Activated CD8-positive, alpha-beta T cell treated with anti-CD3 and anti-CD28 coated beads for 36 hours (primary cell): ENCODE results near the gene CCDC86. TPM values are rescaled to one million over a fixed set of nuclear protein-coding genes. Genes with fewer than 3 reads are reported as not detected.

Experiments
- ATAC-seq: fragments of 200-7000 bp; cut with Tn5 transposase; one replicate; pipeline ENCODE4 v1.10.0; 2021; ENCODE audit warnings: mild to moderate bottlenecking, moderate library complexity
- CTCF ChIA-PET: fragments of 350-600 bp; sonication (Branson Sonifier 250); formaldehyde crosslinking; loops from one replicate; lab custom pipeline; 2021; ENCODE audit warnings: antibody characterized with exemption; lab: Charles Lee
- POLR2A ChIA-PET: fragments of 350-600 bp; sonication (Branson Sonifier 250); formaldehyde crosslinking; loops from one replicate; lab custom pipeline; 2021; ENCODE audit warnings: antibody characterized with exemption; lab: Charles Lee
- DNase-seq: peaks from one replicate; pipeline ENCODE4 v3.0.0-alpha.2; 2020
- H3K27ac Mint-ChIP-seq: one replicate; pipeline ENCODE4 v1.8.0; 2021; ENCODE audit warnings: mild to moderate bottlenecking, mixed read lengths
- H3K27me3 Mint-ChIP-seq: one replicate; pipeline ENCODE4 v1.8.0; 2021; ENCODE audit warnings: mixed read lengths
- H3K36me3 Mint-ChIP-seq: one replicate; pipeline ENCODE4 v1.8.0; 2021; ENCODE audit warnings: low read depth, mixed read lengths
- H3K4me1 Mint-ChIP-seq: one replicate; pipeline ENCODE4 v1.8.0; 2021; ENCODE audit warnings: low read depth, mixed read lengths
- H3K4me3 Mint-ChIP-seq: one replicate; pipeline ENCODE4 v1.8.0; 2021; ENCODE audit warnings: mild to moderate bottlenecking, moderate library complexity, mixed read lengths
- H3K9me3 Mint-ChIP-seq: one replicate; pipeline ENCODE4 v1.8.0; 2021; ENCODE audit warnings: mixed read lengths
- intact Hi-C: fragments of 100-400 bp; cut with micrococcal nuclease; formaldehyde crosslinking; loops from one replicate; pipeline ENCODE4 v1.10.0; 2022
- total RNA-seq, 2 experiments: library from RNA; stranded (reverse); gene quantifications; one replicate each; pipeline ENCODE4 v1.2.3, GENCODE V29; 2021
- TF ChIP-seq, protein P1 (sequence below): fragments of 200-600 bp; IDR thresholded peaks from one replicate; pipeline ENCODE4 v1.8.0; 2022; ENCODE audit warnings: antibody characterized with exemption, mild to moderate bottlenecking

CCDC86 gene
- total RNA-seq, 2 experiments from 2014 or later: 48.1 to 51.4 TPM

DNA sequence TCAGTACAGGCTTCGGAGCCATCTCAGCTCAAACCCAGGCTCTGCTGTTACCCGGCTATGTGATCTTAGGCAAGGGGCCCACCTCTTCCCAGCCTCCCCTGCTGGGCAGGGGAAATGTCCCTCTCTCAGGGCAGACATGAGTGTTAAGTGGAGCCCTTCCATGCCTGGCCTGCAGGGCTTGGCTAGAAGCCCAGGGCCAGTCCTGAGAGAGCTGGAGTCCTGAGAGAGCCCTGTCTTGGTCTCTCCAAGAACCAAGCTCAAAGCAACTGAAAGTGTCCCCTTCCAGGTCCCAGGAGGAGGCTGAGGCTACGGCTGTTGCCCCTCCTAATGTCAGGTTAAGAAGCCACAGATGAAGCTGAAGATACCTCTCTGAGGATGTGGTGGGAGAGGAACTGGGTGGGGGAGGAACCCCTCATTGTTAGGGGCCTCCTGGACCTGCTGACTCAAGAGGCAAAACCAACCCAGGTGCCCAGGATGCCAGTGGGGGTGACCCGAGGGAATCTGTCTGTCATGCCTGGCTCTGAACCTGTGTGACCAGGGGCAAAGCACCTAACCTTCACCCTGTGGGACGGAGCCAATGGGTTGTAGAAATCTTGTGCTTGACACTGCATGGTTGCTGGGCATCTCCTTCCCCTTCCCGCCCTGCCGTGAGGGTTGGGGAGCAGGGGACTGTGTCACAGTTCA lies 29.6 kb downstream of the CCDC86 start:
- POLR2A ChIA-PET: interaction anchor here (0.8 to 1.5 kb wide), 5 partner anchors 11 to 34 kb away, joined by 3 to 7 read pairs (median 6); partner anchors contain the start of gene PRPF19
- H3K27ac Mint-ChIP-seq: no peak overlapping the region
- ATAC-seq (peak; percentile 75), DNase-seq (peak; percentile 52)
- TF ChIP-seq, protein P1, sequence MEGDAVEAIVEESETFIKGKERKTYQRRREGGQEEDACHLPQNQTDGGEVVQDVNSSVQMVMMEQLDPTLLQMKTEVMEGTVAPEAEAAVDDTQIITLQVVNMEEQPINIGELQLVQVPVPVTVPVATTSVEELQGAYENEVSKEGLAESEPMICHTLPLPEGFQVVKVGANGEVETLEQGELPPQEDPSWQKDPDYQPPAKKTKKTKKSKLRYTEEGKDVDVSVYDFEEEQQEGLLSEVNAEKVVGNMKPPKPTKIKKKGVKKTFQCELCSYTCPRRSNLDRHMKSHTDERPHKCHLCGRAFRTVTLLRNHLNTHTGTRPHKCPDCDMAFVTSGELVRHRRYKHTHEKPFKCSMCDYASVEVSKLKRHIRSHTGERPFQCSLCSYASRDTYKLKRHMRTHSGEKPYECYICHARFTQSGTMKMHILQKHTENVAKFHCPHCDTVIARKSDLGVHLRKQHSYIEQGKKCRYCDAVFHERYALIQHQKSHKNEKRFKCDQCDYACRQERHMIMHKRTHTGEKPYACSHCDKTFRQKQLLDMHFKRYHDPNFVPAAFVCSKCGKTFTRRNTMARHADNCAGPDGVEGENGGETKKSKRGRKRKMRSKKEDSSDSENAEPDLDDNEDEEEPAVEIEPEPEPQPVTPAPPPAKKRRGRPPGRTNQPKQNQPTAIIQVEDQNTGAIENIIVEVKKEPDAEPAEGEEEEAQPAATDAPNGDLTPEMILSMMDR: no peak
- no peaks in the 10 kb centered on the region for H3K36me3 Mint-ChIP-seq
- no peaks in the 10 kb centered on the region for H3K9me3 Mint-ChIP-seq
- H3K4me1 Mint-ChIP-seq: peaks cover 33% of the 10 kb centered on the region
- no peak overlapping the region for H3K4me3 Mint-ChIP-seq
- CTCF ChIA-PET: interaction anchor here (0.7 to 7.1 kb wide), 6 partner anchors 11 to 96 kb away, joined by 3 to 37 read pairs (median 4); partner anchors contain the start of gene PRPF19
- intact Hi-C loops: no loop called here
- H3K27me3 Mint-ChIP-seq: no peaks in the 10 kb centered on the region

DNA sequence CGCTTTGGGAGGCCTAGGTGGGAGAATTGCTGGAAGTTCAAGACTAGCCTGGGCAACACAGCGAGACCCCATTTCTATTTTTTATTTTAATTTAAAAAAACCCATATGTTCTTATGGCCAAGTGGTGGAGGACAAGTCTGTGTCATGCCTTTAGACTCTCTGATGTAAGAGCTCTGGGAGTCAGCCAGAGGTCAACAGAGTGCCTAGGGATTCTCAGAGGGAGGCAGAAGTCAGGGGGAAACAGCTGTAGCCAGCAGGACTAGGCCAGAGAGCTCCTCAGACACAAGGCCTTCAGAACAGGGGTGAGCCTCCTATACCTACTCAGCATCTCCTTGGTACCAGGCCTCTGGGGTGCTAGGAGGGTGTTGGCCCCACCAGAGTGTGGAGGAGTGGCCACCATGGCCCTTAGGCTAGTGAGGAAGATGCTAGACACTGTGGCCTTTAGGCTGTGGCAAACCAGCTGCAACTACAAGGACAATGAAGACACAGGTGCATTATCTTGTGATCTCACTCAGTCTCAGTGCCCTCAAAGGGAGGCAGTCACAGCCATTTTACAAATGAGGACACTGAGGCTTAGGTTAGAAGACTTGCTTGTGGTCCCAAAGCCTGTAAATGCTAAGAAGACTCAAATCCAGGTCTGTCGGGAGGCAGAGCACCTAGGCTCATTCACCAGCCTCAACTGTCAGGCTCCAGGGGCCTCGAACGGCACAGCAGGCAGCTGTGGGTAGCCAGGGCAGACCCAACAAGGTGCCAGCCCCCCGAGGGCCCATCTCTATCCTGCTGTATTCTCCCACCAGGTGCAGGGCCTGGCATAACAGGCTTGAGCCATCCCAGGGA lies 30.4 kb downstream of the CCDC86 start:
- Mint-ChIP-seq H3K4me3 (no peak overlapping the region), H3K9me3 (no peaks in the 10 kb centered on the region), H3K36me3 (no peaks in the 10 kb centered on the region), H3K4me1 (peaks cover 33% of the 10 kb centered on the region), H3K27me3 (no peaks in the 10 kb centered on the region), H3K27ac (no peak overlapping the region)
- ChIA-PET CTCF (interaction anchor here (1.1 to 7.1 kb wide), 3 partner anchors 15 to 97 kb away, joined by 3 to 37 read pairs (median 6); no protein-coding TSS in a partner anchor), POLR2A (interaction anchor here (1.0 to 1.5 kb wide), 4 partner anchors 9 to 33 kb away, joined by 3 to 7 read pairs (median 5); partner anchors contain the start of gene PRPF19)
- TF ChIP-seq, protein P1: no peak
- ATAC-seq: no peak
- DNase-seq: no peak
- intact Hi-C loops: no loop called here

DNA sequence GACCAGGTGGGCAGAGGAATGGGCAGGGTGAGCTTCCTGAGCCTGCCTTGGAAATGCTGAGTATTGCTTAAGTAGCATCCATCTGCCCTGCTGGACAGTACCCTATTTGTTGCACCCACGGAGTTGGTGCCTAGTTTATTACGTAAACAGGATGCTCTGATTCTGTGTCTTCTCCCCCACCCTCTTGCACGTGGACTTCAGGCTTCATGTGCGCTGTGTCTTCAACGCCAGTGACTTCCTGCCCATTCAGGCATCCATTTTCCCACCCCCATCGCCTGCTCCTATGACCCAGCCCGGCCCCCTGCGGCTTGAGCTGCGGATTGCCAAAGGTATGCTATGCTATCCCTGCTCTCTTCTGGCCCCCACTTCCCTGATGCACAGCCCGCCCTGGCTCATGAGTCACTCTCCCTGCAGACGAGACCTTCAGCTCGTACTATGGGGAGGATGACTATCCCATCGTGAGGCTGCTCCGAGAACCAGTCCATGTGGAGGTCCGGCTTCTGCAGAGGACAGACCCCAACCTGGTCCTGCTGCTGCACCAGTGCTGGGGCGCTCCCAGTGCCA lies 31.1 kb downstream of the CCDC86 start:
- Mint-ChIP-seq H3K27me3 (no peaks in the 10 kb centered on the region), H3K36me3 (no peaks in the 10 kb centered on the region), H3K4me3 (no peak overlapping the region), H3K27ac (no peak overlapping the region), H3K9me3 (no peaks in the 10 kb centered on the region), H3K4me1 (peaks cover 33% of the 10 kb centered on the region)
- CTCF ChIA-PET: interaction anchor here (7.1 kb wide), 1 partner anchor 42 kb away, joined by 37 read pairs; no protein-coding TSS in a partner anchor
- ATAC-seq: no peak
- intact Hi-C loops: no loop called here
- DNase-seq: no peak
- POLR2A ChIA-PET: interaction anchor here (1.1 kb wide), 1 partner anchor 9 kb away, joined by 3 read pairs; no protein-coding TSS in a partner anchor
- TF ChIP-seq, protein P1: no peak

DNA sequence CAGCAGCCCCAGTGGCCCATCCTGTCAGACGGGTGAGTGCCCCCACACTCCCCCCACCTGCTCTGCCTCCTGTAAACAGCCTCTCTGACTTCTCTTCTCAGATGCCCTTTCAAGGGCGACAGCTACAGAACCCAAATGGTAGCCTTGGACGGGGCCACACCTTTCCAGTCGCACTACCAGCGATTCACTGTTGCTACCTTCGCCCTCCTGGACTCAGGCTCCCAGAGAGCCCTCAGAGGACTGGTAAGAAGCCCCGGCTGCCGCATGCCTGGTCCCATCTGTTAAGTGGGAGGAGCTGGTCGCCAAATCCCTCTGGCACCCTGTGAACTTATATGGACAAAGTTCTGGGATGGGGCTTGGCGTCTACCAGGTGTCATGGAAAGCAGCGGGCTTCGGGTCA lies 31.6 kb downstream of the CCDC86 start:
- DNase-seq (no peak), ATAC-seq (no peak)
- Mint-ChIP-seq H3K9me3 (no peaks in the 10 kb centered on the region), H3K36me3 (no peaks in the 10 kb centered on the region), H3K4me1 (peaks cover 31% of the 10 kb centered on the region), H3K4me3 (no peak overlapping the region), H3K27me3 (no peaks in the 10 kb centered on the region), H3K27ac (no peak overlapping the region)
- intact Hi-C loops: no loop called here
- TF ChIP-seq, protein P1: no peak
- ChIA-PET POLR2A (interaction anchor here (1.1 kb wide), 1 partner anchor 8 kb away, joined by 3 read pairs; no protein-coding TSS in a partner anchor), CTCF (interaction anchor here (0.8 to 7.1 kb wide), 3 partner anchors 14 to 42 kb away, joined by 3 to 37 read pairs (median 19); no protein-coding TSS in a partner anchor)
